DMS 273 (cell line): ENCODE measurements around the gene INPP4A.

Source experiments
- DNase-seq: peaks from one replicate; lab custom pipeline; 2025; ENCODE audit not compliant: unreplicated experiment; lab: John Stamatoyannopoulos, UW

The INPP4A gene

GRCh38 chr2:98537390-98538126, 92.9 kb downstream of the INPP4A start:
- DNase-seq: no peak

- DNase-seq: no peak
These were observed 93.8 kb downstream of the INPP4A start for GRCh38 chr2:98538280-98539041.

GRCh38 chr2:98539056-98539735, 94.5 kb downstream of the INPP4A start:
- DNase-seq: peak; percentile 25

GRCh38 chr2:98540536-98540935, 95.9 kb downstream of the INPP4A start:
- no peak for DNase-seq

- DNase-seq: no peak
These were observed 96.8 kb downstream of the INPP4A start for GRCh38 chr2:98541489-98541888.

- no peak for DNase-seq
These were observed 97.2 kb downstream of the INPP4A start for GRCh38 chr2:98541906-98542305.

- no peak for DNase-seq
These were observed 98.6 kb downstream of the INPP4A start for GRCh38 chr2:98543214-98543613.

GRCh38 chr2:98543842-98544241, 99.2 kb downstream of the INPP4A start:
- no peak for DNase-seq

- no peak for DNase-seq
These were observed 100.9 kb downstream of the INPP4A start for GRCh38 chr2:98545591-98545990.

GRCh38 chr2:98546186-98546585, 101.5 kb downstream of the INPP4A start:
- DNase-seq: no peak

GRCh38 chr2:98547092-98547790, 102.6 kb downstream of the INPP4A start:
- no peak for DNase-seq

GRCh38 chr2:98548920-98549818, 104.5 kb downstream of the INPP4A start:
- DNase-seq: no peak

- DNase-seq: no peak
These were observed 105.5 kb downstream of the INPP4A start for GRCh38 chr2:98550165-98550564.

GRCh38 chr2:98551316-98551715, 106.7 kb downstream of the INPP4A start:
- DNase-seq: no peak

- no peak for DNase-seq
These were observed 108.0 kb downstream of the INPP4A start for GRCh38 chr2:98552499-98553179.

GRCh38 chr2:98554116-98554861, 109.6 kb downstream of the INPP4A start:
- no peak for DNase-seq

GRCh38 chr2:98555696-98556095, 111.0 kb downstream of the INPP4A start:
- peak; percentile 22 for DNase-seq

GRCh38 chr2:98556344-98557033, 111.8 kb downstream of the INPP4A start:
- no peak for DNase-seq
